HEK293T (cell line): ENCODE measurements around the gene MYO5B.

Source experiments
- BHLHE40 ChIP-seq: fragments of 450-650 bp; IDR thresholded peaks from 2 replicates; pipeline ENCODE4 v1.6.1; 2016; ENCODE audit warnings: mild to moderate bottlenecking, moderate library complexity, borderline replicate concordance
- SP1 ChIP-seq: fragments of 450-650 bp; IDR thresholded peaks from 2 replicates; pipeline ENCODE4 v1.6.1; 2017
- SUZ12 ChIP-seq: fragments of 450-650 bp; IDR thresholded peaks from 2 replicates; pipeline ENCODE4 v1.6.1; 2016; ENCODE audit warnings: mild to moderate bottlenecking
- TF ChIP-seq, protein P1 (sequence below): fragments of 450-650 bp; IDR thresholded peaks from 2 replicates; pipeline ENCODE4 v1.6.1; 2016

DNA sequence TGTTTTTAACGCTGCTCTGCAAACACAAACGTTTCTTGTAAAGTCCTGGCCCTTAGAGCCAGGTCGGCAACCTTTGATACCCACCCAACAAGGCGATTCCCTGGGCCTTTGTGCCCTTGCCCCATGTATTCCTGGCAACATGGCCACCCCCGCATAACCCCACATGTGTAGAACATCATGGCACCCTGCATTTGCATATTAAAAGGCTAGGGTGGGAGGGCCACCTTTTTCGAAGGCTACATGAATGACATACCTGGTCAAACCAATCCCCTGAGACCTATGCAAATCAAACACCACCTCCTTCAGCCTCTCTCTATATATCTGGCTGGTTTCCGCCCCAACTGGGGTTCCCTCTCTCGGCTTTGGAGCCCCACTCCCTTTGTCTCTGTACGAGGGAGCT, 105.2 kb downstream of the MYO5B start:
- TF ChIP-seq BHLHE40 (no peak), SUZ12 (no peak), SP1 (no peak)
- TF ChIP-seq, protein P1, sequence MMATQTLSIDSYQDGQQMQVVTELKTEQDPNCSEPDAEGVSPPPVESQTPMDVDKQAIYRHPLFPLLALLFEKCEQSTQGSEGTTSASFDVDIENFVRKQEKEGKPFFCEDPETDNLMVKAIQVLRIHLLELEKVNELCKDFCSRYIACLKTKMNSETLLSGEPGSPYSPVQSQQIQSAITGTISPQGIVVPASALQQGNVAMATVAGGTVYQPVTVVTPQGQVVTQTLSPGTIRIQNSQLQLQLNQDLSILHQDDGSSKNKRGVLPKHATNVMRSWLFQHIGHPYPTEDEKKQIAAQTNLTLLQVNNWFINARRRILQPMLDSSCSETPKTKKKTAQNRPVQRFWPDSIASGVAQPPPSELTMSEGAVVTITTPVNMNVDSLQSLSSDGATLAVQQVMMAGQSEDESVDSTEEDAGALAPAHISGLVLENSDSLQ: no peak
